IPS-18c (cell line): ENCODE measurements around the gene NOC4L.

Experiments
- H3K4me3 ChIP-seq: 2 replicates; pipeline ENCODE4 v1.7.0; 2013; ENCODE audit warnings: low read depth, mild to moderate bottlenecking, low read length, moderate library complexity; ENCODE audit not compliant: insufficient read depth
- H3K9me3 ChIP-seq: one replicate; pipeline ENCODE4 v1.6.1; 2013; ENCODE audit warnings: mild to moderate bottlenecking, low read length, moderate library complexity; ENCODE audit not compliant: control insufficient read depth, insufficient read depth

Gene NOC4L

DNA sequence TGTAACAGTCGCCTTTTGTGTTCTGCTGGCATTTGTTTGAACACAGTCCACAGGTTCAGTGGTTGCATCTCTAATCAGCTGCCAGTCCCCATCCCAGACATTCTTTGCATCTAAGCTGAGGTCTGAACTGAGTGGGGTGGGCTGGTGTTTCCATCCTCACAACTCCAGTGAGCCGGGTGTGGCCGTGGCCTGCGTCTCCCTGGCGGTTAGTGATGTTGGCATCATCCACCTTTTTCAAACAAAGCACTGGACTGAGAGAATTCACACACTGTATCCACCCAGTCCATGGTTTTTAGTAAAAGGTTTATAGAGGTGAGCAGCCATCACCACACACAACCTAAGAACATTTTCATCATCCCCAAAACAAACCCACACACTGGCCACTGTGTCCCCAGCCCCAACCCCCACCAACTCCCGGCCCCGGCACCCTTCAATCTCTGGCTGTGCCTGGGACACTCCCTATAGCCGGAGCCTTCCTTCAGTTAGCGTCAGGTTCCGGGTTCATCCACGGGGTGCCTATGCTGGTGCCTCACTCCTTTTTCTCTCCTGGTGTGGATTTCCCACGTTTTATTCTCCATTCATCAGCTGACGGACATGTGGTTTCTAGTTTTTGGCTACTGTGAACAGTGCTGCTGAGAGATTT lies 6.7 kb upstream of the NOC4L start:
- no peak overlapping the region for H3K4me3 ChIP-seq
- H3K9me3 ChIP-seq, result no peaks in the 10 kb centered on the region

DNA sequence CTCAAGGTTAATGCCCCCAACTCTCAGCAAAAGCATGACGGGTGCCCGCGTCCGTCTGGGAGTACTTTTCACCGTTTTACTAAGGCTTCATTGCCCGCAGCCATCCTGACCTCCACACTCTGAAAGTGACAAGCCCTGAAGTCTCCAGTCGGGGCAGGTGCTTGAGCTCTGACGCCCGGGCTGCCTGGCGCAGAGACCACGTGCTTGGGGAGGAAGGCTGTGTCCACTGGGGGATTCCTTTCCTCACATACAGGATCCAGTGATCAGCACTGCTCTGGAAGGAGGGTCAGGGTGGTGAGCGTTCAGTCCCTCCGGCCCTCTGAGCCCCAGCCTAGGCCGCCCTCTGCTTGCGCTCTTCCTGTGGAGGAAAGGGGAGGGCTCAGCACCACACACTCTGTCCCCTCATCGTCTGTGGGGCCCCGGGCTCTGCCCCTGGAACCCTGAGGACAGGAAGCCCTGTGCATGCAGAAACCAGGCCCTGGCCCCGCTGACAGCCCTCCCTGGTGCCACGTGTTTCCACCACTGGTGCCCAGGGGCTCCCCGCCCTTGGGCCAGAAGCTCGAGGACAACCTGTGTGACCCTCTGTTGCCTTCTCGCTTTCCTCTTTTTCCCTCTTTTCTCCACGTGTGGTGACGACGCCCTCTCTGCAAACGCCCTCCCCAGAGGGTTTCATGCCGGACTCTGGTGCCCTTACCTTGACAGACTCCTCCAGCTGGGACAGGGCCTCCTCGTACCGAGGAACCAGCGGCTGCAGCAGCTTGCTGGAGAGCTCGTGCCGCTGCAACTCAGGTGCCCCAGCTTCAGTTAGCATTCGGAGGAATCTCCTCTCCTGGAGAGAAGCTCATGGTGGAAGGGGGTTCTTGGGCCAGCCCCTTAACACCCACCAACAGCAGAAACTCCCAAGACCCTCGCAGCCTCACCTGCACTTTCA lies 5.1 kb upstream of the NOC4L start:
- H3K4me3 ChIP-seq, result no peak overlapping the region
- no peaks in the 10 kb centered on the region for H3K9me3 ChIP-seq

DNA sequence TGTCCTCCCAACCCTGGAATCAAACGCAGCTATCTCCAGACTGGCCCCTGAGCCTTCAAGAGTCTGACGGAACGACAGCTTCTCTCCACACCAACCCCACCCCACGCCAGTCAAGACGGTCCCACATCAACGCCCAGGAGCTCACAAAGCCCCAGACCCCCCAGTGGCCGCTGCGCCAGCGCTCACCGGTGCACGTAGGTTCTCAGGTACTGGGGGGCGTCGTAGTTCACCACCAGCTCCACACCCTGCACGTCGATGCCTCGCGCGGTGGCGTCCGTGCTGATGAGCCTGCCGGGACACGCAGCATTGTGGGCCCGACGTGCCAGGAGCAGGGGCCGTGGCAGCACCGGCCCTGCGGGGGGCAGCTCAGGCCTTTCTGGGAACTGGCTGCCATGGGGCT lies 4.3 kb upstream of the NOC4L start:
- Histone ChIP-seq H3K9me3 (no peaks in the 10 kb centered on the region), H3K4me3 (no peak overlapping the region)

DNA sequence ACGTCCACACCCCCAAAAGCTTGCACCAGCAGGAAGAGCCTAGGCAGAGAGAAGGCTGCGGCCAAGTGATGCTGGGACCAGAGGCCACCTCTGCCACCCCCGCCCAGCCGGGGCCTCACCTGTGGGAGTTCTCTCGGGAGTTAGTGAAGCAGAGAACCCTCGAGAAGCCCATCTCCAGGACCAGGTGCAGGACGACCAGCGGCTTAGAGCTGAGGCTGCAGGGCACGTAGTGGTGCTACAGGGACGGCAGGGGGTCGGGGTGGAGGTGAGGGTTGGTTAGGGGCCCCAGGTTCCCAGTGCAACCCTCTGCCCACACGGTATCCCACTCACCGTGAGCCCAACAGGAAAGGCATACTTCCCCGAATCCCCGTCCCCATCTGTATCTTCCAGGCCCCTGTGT lies 3.8 kb upstream of the NOC4L start:
- Histone ChIP-seq H3K9me3 (no peaks in the 10 kb centered on the region), H3K4me3 (no peak overlapping the region)

DNA sequence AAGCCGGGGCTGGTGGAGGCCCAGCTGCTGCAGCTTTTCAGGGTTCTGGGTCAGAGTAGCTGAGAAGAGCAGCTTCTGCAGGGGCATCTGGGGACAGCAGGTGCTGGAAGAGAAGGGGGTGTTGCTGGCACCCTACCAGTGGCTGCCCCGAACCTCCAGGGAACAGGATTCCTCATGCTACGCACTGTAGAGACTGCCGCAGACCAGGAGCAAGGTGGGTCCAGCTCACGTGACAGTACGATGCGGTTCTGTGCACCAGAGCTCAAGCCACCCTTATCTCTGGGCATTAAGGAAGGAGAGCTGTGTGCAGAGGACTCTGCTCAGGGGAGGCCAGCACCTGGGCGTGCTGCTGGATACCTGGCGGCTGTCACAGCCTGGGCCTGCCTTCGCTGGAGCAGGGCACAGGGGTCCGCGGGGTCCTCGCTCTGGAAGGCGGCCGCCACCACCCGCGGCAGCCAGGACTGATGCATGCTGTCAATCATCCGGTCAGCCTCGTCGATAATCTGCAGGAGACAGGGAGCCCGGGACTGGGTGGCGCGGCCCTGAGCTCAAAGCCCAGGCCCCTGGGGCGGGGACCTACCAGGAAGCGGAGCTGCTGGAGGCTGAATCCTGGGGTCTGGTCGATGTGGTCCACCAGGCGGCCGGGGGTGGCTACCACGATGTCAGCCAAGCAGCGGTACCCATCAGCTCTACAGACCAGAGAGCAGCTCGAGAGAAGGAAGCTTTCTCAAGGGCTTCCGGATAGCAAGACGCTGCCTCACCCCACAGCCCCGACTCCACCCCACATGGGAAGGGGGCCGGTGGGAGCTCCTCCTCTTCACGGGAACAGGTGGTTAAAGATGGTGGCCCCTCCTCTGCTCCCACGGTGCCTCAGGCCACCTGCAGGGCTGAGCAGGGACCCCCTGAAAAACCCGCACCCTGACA lies 3.1 kb upstream of the NOC4L start:
- H3K4me3 ChIP-seq, result no peak overlapping the region
- no peaks in the 10 kb centered on the region for H3K9me3 ChIP-seq

DNA sequence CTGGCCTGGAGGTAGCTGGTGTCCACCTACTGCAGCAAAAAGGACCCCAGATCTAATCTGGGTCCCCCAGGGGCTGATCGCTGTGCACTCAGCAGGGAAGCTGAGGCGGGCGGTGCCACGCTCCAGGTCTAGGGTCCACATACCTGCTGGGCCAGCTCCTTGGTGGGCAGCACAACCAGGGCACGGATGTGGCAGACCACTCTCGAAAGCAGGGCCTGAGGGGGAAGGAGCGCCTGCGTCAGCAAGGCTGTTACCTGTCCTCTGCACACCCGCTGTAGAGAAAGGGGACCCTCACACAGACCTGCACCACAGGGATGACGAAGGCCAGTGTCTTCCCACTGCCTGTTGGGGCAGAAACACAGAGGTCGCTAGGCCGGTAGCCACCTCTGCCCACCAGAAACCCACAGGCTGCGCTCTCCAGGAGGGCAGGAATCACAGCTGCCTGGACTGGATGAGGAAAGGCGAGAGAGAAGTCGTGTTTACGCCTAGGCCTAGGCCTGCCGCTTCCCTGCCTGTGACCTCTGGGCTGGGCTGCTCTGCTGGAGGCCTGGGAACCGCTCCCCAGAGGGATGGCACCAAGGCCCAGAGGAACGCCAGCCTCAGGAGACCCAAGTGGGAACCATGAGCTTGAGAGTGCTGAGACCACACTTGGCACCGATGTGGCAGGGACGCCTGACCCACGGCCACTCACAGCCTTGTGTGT lies 2.1 kb upstream of the NOC4L start:
- no peak overlapping the region for H3K4me3 ChIP-seq

GRCh38 chr12:132142679-132143335 lies 1.4 kb upstream of the NOC4L start:
- Histone ChIP-seq H3K9me3 (no peaks in the 10 kb centered on the region), H3K4me3 (peak overlapping the region; percentile 97)

More for the DNA sequence above, 2.1 kb upstream of the NOC4L start:
- no peaks in the 10 kb centered on the region for H3K9me3 ChIP-seq

- H3K9me3 ChIP-seq, result no peaks in the 10 kb centered on the region
- peak overlapping the region; percentile 97 for H3K4me3 ChIP-seq
Observed at GRCh38 chr12:132143336-132144071, 753 bp upstream of the NOC4L start.

DNA sequence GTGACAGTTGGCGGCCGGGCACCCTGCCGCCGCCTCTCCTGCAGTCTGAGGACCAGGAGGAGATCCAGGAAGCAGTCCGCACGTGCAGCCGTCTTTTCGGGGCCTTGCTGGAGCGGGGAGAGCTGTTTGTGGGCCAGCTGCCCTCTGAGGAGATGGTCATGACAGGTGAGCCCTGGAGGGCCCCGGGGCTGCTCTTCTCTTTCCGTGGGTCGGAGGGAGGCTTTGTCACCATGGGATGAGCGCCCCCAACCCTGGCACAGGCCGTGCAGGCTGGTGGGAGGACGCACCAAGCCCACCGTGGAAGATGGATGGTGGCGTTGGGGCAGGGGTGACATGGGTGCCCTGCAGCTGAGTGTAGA lies 532 bp downstream of the NOC4L start:
- peak overlapping the region; percentile 97 for H3K4me3 ChIP-seq
- peaks cover 2% of the 10 kb centered on the region for H3K9me3 ChIP-seq

- H3K9me3 ChIP-seq, result peaks cover 2% of the 10 kb centered on the region
Observed at GRCh38 chr12:132145334-132145733, 1.1 kb downstream of the NOC4L start.

DNA sequence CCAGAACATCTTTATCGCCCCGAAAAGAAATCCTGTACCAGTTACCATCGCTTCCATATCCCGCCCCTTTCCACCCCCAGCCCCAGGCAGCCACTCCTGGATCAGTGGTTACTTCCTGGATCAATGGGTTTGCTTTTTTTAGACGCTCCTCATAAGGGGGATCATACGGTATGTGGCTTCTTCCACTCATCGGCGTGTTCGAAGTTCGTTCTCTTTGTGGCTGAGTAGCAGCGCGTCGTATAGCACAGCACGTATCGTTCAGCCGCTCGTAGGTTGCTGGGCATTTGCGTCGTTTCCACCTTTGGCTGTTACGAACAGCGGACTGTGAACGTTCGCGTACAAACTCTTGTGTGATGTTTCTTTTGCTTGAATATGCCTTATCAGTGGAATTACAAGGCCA lies 1.8 kb downstream of the NOC4L start:
- no peak overlapping the region for H3K4me3 ChIP-seq
- peaks cover 2% of the 10 kb centered on the region for H3K9me3 ChIP-seq

More at GRCh38 chr12:132145334-132145733, 1.1 kb downstream of the NOC4L start:
- peak overlapping the region; percentile 97; the same call in 1 of the 2 replicates for H3K4me3 ChIP-seq

GRCh38 chr12:132146772-132147422 lies 2.6 kb downstream of the NOC4L start:
- Histone ChIP-seq H3K9me3 (peaks cover 2% of the 10 kb centered on the region), H3K4me3 (no peak overlapping the region)

DNA sequence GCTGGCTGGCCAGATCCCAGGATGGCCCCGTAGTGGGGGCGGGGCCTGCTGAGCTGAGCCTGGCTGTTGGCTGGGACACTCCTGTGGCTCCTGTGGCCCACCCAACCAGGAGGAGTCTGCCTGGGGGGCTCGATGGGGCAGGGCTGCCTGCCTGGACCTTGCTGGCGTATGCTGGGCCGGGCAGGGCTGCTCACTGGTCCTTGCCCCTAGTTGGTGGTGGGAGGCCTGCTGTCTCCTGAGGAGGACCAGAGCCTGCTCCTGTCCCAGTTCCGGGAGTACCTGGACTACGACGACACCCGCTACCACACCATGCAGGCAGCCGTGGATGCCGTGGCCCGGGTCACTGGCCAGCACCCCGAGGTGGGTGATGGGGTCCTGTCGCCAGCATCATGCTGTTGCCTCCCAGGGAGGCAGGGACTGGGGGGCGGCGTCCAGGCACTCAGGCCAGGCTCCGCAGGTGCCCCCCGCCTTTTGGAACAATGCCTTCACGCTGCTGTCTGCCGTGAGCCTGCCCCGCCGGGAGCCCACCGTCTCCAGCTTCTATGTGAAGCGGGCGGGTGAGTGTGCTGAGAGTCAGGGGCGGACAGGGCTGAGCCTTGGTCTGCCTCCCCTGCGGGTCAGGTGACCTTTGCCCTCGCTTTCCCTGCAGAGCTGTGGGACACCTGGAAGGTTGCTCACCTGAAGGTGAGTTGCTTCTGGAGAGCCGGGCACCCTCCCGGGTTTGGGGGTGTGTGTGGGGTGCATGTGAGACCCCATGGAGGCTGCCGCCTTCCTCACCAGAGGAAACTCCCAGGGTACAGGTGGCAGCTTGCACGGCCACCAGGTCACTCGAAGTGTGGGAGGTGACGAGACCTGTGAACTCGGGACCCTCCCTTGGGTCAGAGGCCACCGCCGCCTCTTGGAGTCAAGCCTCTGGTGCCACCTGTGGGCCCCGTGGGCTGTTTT lies 3.4 kb downstream of the NOC4L start:
- no peak overlapping the region for H3K4me3 ChIP-seq

GRCh38 chr12:132148368-132149045 lies 4.2 kb downstream of the NOC4L start:
- Histone ChIP-seq H3K4me3 (no peak overlapping the region), H3K9me3 (peaks cover 2% of the 10 kb centered on the region)

More for the DNA sequence above, 3.4 kb downstream of the NOC4L start:
- peaks cover 2% of the 10 kb centered on the region for H3K9me3 ChIP-seq
